RWPE2 (cell line): ENCODE measurements around the gene ANKRD12.
"Not testable (repeated sequence)": the region's sequence is repeated elsewhere in the genome, so short reads cannot be mapped to it uniquely, and the experiment has no call there.

Experiments
- ATAC-seq: fragments of 200-7000 bp; cut with Tn5 transposase; 3 replicates; pipeline ENCODE4 v1.9.1; 2021; ENCODE audit warnings: low read depth
- DNase-seq: peaks from one replicate; pipeline ENCODE4 v3.0.0-alpha.2; 2020; ENCODE audit warnings: low spot score
- H3K27ac ChIP-seq: fragments of 450-650 bp; 2 replicates; pipeline ENCODE4 v1.5.1; 2017; ENCODE audit warnings: mild to moderate bottlenecking; ENCODE audit not compliant: poor library complexity, severe bottlenecking
- H3K27me3 ChIP-seq: fragments of 250-450 bp; sonication (Bioruptor Pico); 2 replicates; pipeline ENCODE4 v1.5.1; 2021; ENCODE audit warnings: mild to moderate bottlenecking, moderate library complexity; ENCODE audit not compliant: insufficient read depth, poor library complexity, severe bottlenecking
- H3K36me3 ChIP-seq: fragments of 250-450 bp; sonication (Bioruptor Pico); 2 replicates; pipeline ENCODE4 v1.5.1; 2020; ENCODE audit warnings: low read depth, mild to moderate bottlenecking, moderate library complexity
- H3K4me1 ChIP-seq: fragments of 250-450 bp; sonication (Bioruptor Pico); 2 replicates; pipeline ENCODE4 v1.5.1; 2021; ENCODE audit warnings: mild to moderate bottlenecking, moderate library complexity; ENCODE audit not compliant: insufficient read depth, poor library complexity, severe bottlenecking
- H3K4me3 ChIP-seq: fragments of 250-450 bp; sonication (Bioruptor Pico); 2 replicates; pipeline ENCODE4 v1.5.1; 2021; ENCODE audit warnings: mild to moderate bottlenecking, moderate library complexity; ENCODE audit not compliant: severe bottlenecking
- H3K9me3 ChIP-seq: fragments of 250-450 bp; sonication (Bioruptor Pico); 2 replicates; pipeline ENCODE4 v1.5.1; 2021; ENCODE audit warnings: mild to moderate bottlenecking, moderate library complexity; ENCODE audit not compliant: severe bottlenecking
- CTCF ChIP-seq: fragments of 450-650 bp; IDR thresholded peaks from one replicate; pipeline ENCODE4 v1.5.1; 2017; ENCODE audit warnings: mild to moderate bottlenecking, moderate library complexity; ENCODE audit not compliant: poor library complexity, severe bottlenecking

ANKRD12 gene

GRCh38 chr18:9260388-9261380, 124.1 kb downstream of the ANKRD12 start:
- Histone ChIP-seq H3K36me3 (peaks cover 27% of the 10 kb centered on the region), H3K27ac (no peak overlapping the region), H3K4me1 (no peaks in the 10 kb centered on the region), H3K4me3 (no peak overlapping the region), H3K27me3 (no peaks in the 10 kb centered on the region), H3K9me3 (peaks cover 3% of the 10 kb centered on the region)
- DNase-seq (no peak), ATAC-seq (no peak)
- TF ChIP-seq CTCF, result no peak

- TF ChIP-seq CTCF, result no peak
- Histone ChIP-seq H3K9me3 (peaks cover 3% of the 10 kb centered on the region), H3K27me3 (no peaks in the 10 kb centered on the region), H3K27ac (no peak overlapping the region), H3K4me1 (no peaks in the 10 kb centered on the region), H3K36me3 (peaks cover 27% of the 10 kb centered on the region), H3K4me3 (no peak overlapping the region)
- ATAC-seq, result no peak
- DNase-seq, result no peak
Measured at GRCh38 chr18:9263264-9263663, 126.7 kb downstream of the ANKRD12 start.

- peaks cover 16% of the 10 kb centered on the region for H3K36me3 ChIP-seq
- DNase-seq, H3K4me1 ChIP-seq, H3K9me3 ChIP-seq, H3K27me3 ChIP-seq, H3K4me3 ChIP-seq, H3K27ac ChIP-seq, ATAC-seq: not testable (repeated sequence)
Measured at GRCh38 chr18:9264797-9265196, 128.2 kb downstream of the ANKRD12 start.

- DNase-seq (no peak), ATAC-seq (no peak)
- Histone ChIP-seq H3K36me3 (peaks cover 22% of the 10 kb centered on the region), H3K4me3 (no peak overlapping the region), H3K27ac (no peak overlapping the region), H3K9me3 (no peaks in the 10 kb centered on the region), H3K4me1 (no peaks in the 10 kb centered on the region), H3K27me3 (no peaks in the 10 kb centered on the region)
- no peak for TF ChIP-seq CTCF
Measured at GRCh38 chr18:9273221-9273620, 136.6 kb downstream of the ANKRD12 start.

- Histone ChIP-seq H3K4me1 (no peaks in the 10 kb centered on the region), H3K9me3 (no peaks in the 10 kb centered on the region), H3K27ac (no peak overlapping the region), H3K4me3 (no peak overlapping the region), H3K27me3 (no peaks in the 10 kb centered on the region), H3K36me3 (peaks cover 32% of the 10 kb centered on the region)
- TF ChIP-seq CTCF, result no peak
- no peak for DNase-seq
- ATAC-seq, result no peak
Measured at GRCh38 chr18:9275890-9276289, 139.3 kb downstream of the ANKRD12 start.
